Stimulated activated CD8-positive, alpha-beta memory T cell treated with anti-CD3 and anti-CD28 coated beads, Interleukin-12 subunit alpha, Interleukin-12 subunit beta, amount 100 ng/mL, for 4 hours (primary cell): ENCODE data around the gene CPTP.

Source experiments
- DNase-seq: peaks from one replicate; pipeline ENCODE4 v3.0.0-alpha.2; 2020; ENCODE audit warnings: low read depth

The CPTP gene

DNA sequence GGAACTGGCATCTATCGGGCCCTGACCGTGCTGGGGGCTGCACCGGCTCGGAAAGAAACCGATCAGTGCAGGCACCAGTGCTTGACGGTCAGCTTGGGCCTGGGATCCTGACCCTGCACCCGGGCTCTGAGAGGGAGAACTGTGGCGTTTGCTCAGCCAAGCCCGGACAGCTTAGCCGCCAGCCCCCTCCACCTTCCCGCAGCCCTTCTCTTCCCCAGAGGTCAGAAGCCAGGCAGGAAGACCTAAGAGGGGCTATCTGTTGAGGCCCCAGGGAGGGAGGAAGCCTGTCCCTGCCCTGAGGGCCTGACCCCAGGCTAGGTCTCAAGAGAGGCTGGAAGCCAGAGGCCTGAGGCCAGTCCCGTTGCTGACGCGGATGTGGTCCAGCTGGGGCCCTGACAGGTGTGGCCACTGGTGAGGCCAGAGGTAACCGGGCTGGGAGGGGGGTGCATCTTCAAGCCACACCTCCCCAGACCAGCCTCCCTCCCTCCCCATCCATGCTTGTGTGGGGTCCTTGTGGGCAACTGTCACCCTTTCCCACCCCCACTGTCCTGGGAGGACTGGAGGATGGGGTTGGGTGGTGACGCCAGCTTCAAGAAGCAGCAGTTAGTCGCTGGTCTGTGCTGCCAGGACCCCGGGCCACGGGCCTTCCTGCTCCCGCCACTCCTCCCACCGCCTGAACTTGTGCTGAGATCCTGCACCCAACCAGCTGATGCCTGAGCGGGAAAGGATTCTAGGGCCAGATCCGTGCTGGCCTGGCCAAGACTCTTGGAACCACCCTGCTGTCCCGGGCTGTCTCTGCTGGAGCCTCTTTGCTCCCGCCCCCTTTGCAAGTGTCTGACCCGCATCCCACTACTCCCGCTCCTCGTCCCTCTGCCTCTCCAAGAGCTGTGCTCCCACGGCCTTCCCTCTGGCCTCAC lies 27.2 kb downstream of the CPTP start:
- DNase-seq: no peak

DNA sequence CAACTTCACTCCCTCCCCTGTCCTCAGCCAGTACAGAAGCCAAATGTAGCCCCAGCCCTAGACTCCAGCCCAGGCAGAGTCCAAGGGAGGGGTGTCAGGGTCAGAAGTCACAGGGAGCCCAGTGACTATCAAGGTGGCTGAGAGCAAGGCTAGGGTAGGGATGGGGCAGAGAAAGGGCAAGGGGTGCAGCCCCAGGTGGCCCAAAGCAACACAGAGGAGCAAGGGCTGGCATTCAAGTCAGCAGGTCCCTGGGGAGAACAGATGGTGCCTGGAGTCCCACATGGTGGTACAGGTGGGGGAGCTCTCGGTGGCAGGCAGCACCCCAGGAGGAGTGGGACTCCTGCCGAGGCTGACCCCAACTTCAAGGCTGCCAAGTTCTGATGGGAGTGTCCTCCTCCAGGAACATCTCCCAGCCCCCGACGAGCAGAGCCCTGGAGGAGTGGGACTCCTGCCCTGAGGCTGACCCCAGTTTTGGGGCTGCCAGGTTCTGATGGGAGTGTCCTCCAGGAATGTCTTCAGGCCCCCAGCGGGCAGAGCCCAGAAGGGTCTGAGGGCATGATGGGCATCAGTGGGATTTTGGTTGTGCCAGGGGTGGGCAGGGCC lies 28.3 kb downstream of the CPTP start:
- DNase-seq: no peak

DNA sequence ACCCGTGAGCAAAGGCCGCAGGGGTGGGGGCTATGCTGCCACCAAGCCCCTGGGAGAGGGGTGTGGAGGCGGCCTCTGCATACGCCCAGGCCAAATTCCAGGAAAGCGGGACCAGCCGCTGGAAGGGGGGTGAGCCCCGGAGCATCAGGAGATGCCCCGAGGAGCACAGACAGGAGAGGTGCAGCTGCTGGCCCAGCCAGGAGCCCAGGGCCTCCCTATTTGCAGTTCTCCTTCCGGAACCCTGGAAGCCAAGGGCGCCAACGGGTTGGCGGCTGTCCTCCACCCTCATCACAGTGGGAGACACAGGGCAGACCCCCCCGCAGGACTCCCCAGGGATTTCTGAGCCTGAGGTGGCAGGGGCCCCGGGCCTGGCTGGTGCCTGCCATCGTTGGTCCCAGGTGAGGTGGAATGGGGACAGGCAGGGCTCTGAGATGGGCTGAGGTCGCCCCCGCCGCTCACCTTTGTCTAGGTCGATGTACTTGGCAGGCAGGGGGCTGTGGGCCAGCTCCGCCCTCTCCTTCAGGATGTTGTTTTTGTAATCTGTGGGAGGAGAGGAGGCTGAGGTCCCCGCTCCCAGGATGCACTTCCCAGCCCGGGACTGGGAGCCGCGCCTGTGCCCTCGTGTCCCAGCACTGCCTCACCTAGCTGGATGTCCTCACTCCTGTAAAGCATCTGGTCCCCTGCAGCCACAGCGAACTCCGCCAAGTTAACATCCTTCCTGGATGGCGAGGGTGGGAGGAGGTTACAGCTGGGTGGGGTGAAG lies 29.0 kb downstream of the CPTP start:
- DNase-seq: no peak

DNA sequence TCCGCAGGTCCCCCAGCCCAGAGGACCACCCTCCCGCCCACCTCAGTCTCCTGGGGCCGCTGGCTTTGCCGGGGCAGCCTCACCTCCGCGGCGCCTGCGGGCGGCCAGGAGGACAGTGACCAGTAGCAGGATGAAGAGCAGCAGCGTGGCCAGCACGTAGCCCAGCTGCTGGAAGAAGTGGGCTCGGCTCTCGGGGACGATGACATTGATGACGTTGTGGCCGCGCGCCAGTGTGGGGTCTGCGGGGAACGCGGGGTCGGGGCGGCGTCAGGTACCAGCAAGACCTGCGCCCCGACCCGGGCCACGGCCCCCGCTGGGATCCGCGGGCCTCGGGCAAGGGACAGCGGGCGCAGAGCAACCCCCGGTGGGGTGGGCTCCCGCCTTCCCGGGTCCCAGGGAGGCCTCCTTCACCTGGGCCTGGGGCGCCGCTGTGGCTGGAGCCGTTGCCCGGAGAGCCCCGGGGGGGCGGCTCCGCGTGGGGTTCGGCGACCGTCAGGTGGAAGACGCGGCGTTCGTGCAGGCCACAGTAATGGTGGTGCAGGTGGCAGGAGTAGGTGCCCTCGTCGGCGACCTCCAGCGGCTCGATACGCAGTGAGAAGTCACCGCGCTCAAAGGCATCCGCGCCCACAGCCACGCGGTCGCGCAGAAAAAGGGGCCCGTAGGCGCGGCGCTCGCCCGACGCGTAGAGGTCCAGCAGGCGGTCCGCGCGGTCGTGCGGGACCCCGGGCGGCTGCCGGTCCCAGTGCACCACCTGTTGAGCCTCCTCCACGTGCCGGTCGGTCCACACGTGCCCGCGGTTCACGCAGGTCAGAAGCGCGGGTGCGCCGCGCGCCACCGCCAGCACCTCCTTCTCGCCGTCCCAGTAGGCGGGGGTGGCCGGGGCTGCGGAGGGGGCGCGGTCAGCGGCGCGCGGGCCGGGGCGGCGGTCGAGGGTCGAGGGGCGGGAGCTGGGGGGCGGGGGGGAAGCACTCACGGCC lies 30.0 kb downstream of the CPTP start:
- DNase-seq: no peak

DNA sequence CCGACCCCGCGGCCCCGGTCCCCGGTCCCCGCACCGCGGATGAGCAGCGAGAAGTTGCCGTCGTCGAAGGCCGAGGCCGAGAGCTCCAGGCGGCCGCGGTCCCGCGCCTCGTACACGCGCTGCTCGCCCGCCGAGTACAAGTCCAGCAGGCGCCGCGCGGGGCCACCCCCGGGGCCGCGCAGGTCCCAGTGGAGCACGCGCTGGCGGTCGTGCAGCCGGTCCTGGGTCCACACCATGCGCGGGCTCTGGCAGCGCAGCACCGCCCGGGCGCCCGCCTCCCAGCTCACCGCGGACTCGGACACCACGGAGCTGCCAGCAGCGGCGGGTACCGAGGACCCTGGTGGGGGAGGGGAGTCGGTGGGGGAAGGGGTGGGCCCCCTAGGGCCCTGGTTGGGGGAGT lies 30.8 kb downstream of the CPTP start:
- no peak for DNase-seq

DNA sequence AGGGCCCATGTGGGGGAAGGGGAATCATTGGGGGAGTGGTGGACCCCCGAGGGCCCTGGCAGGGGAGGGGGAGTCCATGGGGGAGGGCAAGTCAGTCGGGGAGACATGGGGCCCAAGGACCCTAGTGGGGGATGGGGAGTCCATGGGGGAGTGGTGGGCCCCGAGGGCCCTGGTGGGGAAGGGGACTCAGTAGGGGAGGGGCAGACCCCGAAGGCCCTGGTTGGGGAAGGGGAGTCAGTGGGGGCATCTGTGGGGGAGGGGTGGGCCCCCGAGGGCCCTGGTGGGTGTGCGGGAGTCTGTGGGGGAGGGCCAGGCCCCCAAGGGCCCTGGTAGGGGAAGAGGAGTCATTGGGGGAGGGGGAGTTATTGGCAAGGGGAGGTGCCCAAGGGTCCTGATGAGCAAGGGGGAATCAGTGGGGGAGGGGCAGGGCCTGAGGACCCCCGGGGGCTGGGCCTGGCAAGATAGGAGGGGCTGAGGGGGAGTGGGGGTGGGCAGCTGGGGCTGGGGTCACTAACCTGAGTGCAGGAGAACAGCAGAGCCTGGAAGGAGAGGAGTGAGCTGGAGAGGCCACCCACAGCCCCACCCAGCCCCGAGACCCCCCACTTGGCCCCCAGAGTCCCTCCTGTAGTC lies 31.7 kb downstream of the CPTP start:
- DNase-seq: no peak

DNA sequence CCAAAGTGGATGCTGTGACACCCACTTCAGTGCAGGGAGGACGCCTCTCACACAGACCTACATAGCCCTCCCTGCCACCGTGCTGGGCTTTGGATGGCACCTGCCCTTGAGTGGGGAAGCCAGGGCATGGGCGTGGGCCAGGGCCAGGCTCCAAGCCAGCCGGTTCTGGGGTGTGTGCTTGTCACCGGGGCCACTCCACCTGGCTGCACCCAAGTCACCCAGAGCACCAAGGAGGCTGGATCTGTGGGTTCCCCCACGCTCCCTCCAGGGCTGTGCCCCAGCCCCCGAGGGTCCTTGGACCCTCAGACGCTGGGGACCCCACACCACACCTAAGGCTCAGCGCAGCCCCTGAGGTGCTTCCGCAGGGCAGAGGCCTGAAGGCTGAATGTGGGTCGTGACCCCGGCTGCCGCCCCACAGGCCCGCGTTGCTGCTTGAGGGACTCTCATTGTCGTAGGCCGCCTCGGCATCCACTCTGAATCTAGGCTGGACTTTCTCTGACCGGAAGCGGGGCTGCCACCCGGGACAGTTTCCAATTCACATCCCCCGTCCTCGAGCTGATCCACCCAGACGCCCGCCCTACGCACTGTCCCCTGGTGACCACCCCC lies 32.3 kb downstream of the CPTP start:
- no peak for DNase-seq

DNA sequence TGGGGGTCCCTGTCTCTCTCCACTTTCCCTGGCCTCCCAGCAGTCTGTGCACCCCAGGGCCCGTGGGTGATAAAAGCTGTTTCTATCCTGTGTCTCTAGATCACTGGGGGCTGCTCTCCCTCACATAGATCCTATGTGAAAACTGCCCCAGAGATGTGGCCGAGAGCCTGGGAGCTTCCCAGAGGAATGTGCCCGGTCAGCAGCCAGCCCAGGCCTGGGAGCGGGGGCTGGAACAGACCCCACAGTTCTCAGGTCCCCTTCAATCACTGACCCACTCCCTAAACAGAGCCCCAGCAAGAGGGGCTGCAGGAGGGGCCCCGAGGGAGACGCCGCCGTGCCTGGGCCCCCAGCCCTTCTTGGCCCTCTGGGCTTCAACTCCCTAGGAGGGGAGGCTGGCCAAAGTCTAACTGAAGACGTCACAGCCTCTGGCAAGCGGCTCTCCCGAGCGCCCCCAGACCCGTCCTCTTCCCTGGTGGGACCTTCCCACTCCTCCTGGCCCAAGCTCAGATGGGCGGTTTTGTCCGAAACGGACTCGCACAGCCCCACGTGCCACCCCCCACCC lies 33.4 kb downstream of the CPTP start:
- no peak for DNase-seq

DNA sequence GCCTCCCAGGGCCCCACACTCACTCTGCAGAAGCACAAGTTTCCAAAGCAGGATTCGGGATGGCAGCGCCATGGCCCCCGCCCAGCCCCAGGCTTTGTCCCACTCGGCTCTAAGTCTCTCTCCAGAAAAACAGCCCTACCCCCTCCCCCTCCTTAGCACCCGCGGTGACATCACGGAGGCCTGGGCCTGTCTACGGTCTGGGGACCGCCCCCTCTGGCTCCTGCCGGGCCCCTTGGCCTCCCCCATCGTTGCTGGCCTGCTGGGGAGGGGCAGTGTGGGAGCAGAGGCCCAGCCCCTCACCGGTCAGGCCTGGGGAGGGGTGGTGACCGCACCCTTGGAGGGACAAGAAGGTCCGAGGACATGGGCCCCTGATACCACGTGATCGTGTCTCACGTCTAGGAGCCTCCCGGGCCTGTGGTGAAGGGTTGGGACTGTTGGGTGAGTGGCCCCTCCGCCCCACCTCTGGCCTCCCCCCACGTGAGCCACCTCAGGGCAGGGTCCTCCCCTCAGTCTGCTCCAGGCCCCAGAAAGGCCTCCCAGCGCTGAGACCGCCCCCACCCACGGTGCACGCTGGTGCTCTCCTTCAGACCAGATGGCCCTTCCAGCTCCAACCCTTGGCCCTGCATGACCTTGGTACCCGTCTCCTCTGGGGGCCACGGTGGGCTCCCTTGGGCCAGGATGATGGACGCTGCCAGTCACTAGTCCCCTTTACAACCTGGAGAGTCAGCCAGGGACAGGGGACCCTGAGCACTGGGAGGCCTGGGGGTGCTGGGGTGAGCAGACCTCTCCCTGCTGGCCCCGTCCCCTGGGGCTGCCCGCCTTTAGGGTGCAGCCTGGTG lies 34.0 kb downstream of the CPTP start, which contains the start of gene MXRA8:
MXRA8 (minus strand) TSS at position 123 of the 839 bp plus-strand sequence; CDS start at position 72, 51 bp downstream.
- no peak for DNase-seq

DNA sequence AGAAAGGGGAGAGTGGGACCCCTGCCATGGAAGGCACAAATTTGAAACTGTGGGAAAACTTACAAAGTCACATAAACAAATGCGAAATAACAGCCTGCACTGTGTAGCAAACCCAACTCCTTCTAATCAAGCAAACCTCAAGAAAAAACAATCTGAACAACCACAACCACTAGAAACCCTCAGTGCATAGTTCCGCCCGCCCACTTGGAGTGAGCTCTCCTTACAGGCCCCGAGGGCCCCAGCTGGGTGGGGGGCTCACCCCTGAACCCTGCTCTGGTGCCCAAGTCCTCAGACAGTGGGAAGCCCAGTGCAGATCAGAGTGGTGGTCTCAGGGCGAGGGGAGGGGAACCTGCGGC lies 34.7 kb downstream of the CPTP start:
- no peak for DNase-seq

DNA sequence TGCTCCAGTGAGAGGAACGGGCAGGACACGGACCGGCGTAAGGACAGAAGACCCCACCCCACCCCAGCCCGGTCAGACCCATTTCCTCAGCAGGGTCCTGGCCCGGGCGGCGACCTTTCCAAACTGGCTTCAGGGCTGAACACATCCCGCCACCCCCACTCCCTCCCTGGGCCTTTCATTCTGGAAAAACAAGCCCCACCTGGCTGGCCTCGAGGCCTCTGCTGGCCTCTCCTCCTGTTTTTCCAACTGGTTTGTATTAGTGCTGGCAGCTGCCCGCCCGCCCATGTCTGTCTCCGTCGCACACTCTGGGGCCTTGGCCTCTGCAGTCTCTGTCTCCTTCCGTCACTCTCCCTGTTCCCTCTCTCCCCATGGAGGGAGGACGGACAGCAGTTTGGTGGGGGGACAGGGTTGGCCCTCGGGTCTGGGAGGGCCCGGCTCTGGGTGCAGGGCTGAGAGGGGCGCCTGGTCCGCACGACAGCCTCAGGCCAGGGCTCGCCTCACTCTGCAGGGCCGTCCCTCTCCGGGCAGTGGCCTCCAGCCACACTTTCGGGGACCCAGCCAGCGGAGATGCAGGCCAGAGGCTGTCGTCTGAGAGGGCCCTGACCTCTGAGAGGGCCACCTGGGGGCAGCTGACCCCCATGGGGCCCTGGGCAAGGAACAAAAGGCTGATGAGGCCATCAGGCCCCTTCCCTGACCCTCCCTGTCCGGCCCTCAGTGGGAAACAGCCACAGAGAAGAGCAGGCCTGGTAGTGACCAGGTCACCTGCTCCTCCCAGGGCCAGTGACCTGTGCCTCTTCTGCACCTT lies 35.3 kb downstream of the CPTP start:
- DNase-seq: no peak

DNA sequence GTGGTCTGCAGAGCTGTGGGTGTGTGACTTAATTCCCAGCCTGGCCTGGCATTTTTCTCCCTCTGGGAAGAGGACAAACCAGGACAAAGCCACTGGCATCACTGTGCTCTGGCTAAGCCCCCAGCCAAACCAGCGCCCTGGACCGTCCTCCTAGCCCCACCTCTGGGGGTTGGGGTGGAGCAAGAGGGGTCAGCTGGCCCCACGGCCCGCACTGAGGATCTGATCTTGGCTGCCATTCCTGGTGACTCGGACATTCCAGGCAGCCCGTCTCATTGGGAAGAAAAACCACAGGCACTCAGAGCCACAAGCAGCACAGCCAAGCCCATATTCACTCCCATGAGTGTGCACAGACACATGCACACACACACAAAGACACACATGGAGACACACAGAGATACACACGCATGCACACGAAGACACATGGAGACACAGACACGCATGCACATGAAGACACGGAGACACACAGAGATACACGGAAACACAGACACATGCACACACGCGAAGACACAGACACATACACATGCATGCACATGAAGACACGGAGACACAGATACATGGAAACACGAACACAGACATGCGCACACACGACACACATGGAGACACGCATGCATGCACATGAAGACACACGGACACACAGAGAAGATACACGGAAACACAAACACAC lies 36.0 kb downstream of the CPTP start:
- no peak for DNase-seq

DNA sequence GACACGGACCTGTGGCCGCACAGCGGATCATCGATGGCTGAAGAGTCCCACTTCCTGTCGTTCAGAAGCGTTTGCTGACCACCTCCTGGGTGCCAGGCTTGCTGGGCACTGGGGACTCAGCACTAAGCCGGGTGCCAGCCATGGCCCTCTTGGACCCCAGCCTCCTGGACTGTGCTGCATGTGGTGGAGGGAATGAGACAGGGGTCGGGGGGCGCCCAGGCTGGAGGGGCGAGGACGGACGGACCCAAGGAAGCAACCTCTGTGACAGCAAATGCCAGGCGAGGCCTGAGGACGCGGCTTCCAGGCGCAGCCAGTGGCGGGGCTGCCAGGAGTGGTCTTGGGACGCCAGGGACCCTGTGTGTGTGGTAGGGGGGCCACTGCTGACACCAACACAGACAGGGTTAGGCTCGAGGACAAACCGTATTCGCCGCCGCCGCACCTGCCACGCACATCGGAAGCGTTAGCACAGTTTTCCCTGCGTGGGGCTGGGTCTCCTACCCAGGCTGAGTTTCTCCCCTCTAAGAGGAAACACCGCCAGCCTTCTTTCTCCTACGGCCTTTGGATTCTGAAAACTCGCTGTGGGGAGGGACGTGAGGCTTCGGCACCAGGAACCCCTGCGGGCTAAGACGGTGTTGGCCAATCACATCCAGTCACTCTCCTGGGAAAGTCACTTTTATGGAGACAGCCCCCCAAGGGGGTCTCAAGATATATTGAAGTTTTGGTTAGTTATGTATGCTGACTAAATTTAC lies 36.8 kb downstream of the CPTP start:
- no peak for DNase-seq

DNA sequence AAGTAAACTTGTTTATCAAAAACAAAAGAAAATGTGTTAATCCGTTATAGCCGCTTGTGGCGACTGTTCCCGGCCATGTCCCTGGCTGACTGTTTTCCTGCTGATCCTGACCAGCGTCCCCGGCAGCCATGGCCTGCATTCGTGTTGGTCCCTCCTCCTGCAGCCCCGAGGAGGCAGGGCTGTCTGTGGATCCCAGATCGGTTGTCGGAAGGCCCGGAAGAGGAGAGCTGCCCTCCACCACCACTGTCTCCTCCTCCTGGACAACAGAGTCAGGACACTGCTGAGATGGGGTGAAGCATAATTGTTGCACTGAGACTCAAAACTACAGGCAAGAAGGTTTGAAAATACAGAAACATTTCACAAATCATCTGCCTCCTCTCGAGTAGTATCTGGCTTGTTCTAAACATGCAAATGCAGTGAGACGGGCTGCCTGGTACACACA lies 37.4 kb downstream of the CPTP start:
- DNase-seq: no peak

DNA sequence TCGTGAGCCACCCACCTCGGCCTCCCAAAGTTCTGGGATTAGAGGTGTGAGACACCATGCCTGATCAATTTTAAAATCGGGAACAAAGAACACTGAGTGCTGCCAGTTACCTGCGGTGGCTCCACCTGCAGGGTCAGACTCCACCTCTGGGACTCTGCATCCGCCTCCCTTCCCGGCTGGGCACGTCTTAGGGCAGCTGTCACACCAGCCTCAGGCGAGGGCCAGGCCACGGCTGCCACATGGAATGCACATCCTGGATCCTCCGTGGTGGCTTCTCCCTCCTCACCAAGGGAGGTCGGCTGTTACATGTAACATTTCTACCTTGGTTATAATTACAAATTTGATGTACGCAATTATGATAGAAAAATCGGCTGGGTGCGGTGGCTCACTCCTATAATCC lies 39.7 kb downstream of the CPTP start:
- DNase-seq: no peak

DNA sequence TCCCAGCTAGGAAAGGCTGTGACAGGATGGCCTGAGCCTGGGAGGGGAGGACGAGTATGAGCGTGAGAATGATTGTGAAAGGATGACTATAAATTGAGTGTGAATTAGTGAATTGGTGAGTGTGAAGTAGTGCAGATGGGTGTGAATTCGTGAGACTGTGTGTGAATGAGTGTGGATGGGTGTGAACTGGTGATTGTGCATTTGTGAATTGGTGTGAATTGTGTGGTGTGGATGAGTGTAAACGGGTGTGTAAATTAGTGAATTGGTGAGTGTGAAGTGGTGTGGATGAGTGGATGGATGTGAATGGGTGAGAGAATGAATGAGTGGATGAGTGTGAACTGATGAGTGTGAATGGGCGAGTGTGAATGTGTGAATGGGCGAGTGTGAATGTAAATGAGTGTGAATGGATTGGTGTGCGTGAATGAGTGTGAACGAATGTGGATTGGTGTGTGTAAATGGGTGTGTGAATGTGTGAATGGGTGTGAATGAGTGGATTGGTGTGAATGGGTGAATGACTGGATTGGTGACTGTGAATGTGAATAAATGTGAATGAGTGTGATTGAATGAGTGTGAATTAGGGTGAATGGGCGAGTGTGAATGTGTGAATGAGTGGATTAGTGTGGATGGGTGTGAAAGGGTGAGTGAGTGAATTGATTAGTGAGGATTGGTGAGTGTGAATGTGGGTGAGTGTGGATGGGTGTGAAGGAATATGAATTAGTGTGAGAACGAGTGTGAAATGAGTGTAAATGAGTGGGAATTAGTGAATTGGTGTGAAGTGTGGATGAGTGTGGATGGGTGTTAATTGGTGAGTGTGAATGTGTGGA lies 41.5 kb downstream of the CPTP start:
- no peak for DNase-seq
